Mucosa of stomach (tissue), 1 donor: ENCODE results near the gene TSPAN5.
"Not testable (repeated sequence)": the region's sequence is repeated elsewhere in the genome, so short reads cannot be mapped to it uniquely, and the experiment has no call there.

Source experiments
- H3K27me3 ChIP-seq: one replicate; pipeline ENCODE4 v1.7.0; 2013; ENCODE audit warnings: mild to moderate bottlenecking, low read length; ENCODE audit not compliant: control insufficient read depth, insufficient read depth
- H3K36me3 ChIP-seq: one replicate; pipeline ENCODE4 v1.7.0; 2013; ENCODE audit warnings: low read length; ENCODE audit not compliant: control insufficient read depth, insufficient read depth
- H3K4me1 ChIP-seq: one replicate; pipeline ENCODE4 v1.7.0; 2013; ENCODE audit warnings: mild to moderate bottlenecking, low read length; ENCODE audit not compliant: control insufficient read depth, insufficient read depth
- H3K4me3 ChIP-seq: one replicate; pipeline ENCODE4 v1.7.0; 2013; ENCODE audit warnings: low read length
- H3K9ac ChIP-seq: one replicate; pipeline ENCODE4 v1.7.0; 2013; ENCODE audit warnings: mild to moderate bottlenecking, low read length, moderate library complexity
- H3K9me3 ChIP-seq: one replicate; pipeline ENCODE4 v1.7.0; 2013; ENCODE audit warnings: mild to moderate bottlenecking, low read length, moderate library complexity; ENCODE audit not compliant: control insufficient read depth
- donor health status: Pancreatic carcinoma.

The TSPAN5 gene

DNA sequence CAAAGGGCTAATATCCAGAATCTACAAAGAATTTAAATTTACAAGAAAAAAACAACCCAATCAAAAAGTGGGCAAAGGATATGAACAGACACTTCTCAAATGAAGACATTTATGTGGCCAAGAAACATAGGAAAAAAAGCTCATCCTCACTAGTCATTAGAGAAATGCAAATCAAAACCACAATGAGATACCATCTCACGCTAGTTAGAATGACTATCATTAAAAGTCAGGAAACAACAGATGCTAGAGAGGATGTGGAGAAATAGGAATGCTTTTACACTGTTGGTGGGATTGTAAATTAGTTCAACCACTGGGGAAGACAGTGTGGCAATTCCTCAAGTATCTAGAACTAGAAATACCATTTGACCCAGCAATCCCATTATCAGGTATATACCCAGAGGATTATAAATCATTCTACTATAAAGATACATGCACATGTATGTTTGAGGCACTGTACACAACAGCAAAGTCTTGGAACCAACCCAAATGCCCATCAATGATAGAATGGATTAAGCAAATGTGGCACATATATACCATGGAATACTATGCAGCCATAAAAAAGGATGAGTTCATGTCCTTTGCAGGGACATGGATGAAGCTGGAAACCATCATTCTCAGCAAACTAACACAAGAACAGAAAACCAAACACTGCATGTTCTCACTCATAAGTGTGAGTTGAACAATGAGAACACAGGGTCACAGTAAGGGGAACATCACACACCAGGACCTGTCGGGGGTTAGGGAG, 197.1 kb downstream of the TSPAN5 start:
- H3K4me1 ChIP-seq, H3K9ac ChIP-seq, H3K27me3 ChIP-seq, H3K4me3 ChIP-seq, H3K36me3 ChIP-seq, H3K9me3 ChIP-seq: not testable (repeated sequence)

DNA sequence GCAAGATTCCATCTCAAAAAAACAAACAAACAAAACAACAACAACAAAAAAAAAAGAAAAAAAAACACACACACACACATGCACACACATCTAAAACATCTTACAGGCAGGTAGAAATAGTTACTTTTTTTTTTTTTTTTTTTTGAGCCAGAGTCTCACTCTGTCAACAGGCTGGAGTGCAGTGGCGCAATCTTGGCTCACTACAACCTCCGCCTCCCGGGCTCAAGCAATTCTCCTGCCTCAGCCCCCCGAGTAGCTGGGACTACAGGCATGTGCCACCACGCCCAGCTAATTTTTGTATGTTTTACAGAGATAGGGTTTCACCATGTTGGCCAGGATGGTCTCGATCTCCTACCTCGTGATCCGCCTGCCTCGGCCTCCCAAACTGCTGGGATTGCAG, 201.0 kb downstream of the TSPAN5 start:
- not testable (repeated sequence) for H3K9ac ChIP-seq, H3K4me1 ChIP-seq, H3K4me3 ChIP-seq, H3K27me3 ChIP-seq, H3K36me3 ChIP-seq, H3K9me3 ChIP-seq

DNA sequence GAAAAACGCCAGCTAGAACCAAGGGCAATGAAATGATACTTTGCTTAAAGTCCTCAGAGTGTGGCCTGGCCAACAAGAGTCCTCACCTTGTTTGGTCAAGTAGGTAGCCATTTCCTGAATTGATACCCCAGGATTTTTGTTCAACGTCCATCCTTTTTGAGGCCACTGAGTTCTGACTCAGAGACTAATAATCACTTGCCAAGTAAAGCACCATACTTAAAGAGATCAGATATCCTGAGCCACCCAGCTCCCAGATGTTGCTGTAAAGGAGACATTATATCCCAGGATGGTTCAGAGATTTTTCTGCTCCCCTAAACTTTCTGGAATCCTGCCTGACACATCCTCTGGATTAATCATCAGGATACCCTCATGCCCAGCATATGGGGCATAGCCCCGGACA, 206.3 kb downstream of the TSPAN5 start:
- Histone ChIP-seq H3K36me3 (no peaks in the 10 kb centered on the region), H3K4me3 (no peak overlapping the region), H3K9me3 (no peaks in the 10 kb centered on the region), H3K9ac (no peak overlapping the region), H3K4me1 (no peaks in the 10 kb centered on the region), H3K27me3 (no peaks in the 10 kb centered on the region)

DNA sequence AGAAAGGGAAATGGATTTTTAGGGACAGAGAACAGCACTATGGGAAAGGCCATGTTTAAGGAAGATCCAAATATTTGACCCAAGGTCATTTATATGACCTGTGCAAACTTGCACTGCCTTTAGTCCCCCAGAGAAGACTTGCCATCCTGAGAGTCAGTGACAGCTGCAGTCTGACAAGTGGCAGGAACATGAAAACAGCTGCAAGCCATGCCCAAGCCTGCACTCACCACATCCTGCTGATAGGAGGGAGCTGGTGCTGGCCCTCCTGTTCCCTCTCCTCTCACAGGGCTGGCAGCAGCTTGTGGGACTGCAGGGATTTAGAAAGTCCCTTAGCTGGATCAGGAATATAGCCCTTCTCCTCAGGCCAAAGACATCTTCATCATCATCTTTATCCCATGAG, 209.5 kb downstream of the TSPAN5 start:
- H3K9ac ChIP-seq: no peak overlapping the region
- H3K4me1 ChIP-seq: no peaks in the 10 kb centered on the region
- H3K27me3 ChIP-seq: no peaks in the 10 kb centered on the region
- H3K36me3 ChIP-seq: no peaks in the 10 kb centered on the region
- no peak overlapping the region for H3K4me3 ChIP-seq
- H3K9me3 ChIP-seq: no peaks in the 10 kb centered on the region

GRCh38 chr4:98447648-98448047, 210.8 kb downstream of the TSPAN5 start:
- no peaks in the 10 kb centered on the region for H3K9me3 ChIP-seq
- no peaks in the 10 kb centered on the region for H3K4me1 ChIP-seq
- H3K4me3 ChIP-seq: no peak overlapping the region
- H3K36me3 ChIP-seq: no peaks in the 10 kb centered on the region
- H3K27me3 ChIP-seq: no peaks in the 10 kb centered on the region
- no peak overlapping the region for H3K9ac ChIP-seq

GRCh38 chr4:98446499-98447375, 211.7 kb downstream of the TSPAN5 start:
- Histone ChIP-seq H3K9ac (no peak overlapping the region), H3K4me3 (no peak overlapping the region), H3K36me3 (no peaks in the 10 kb centered on the region), H3K4me1 (no peaks in the 10 kb centered on the region), H3K27me3 (no peaks in the 10 kb centered on the region), H3K9me3 (no peaks in the 10 kb centered on the region)

DNA sequence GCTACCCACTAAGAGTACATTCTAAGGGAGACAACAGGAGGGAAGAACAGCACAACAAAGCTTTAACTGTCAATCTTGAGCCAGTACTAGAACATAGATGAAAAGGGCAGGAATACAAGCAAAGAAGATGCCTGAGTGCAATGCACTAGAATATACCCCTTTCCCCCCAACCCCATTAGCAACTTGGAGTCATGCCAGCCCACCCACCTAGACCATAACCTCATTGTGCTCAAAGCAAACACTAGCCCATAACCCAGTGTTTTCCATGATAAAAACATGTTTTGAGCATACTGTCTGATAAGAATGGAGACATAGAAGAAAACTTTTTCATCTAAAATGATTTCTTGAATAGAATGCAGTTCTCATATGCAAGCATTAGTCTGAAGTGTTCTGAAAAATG, 214.0 kb downstream of the TSPAN5 start:
- no peaks in the 10 kb centered on the region for H3K4me1 ChIP-seq
- H3K4me3 ChIP-seq: no peak overlapping the region
- H3K27me3 ChIP-seq: no peaks in the 10 kb centered on the region
- no peak overlapping the region for H3K9ac ChIP-seq
- H3K9me3 ChIP-seq: no peaks in the 10 kb centered on the region
- H3K36me3 ChIP-seq: no peaks in the 10 kb centered on the region

- Histone ChIP-seq H3K4me1 (peaks cover 5% of the 10 kb centered on the region), H3K9ac (no peak overlapping the region), H3K4me3 (no peak overlapping the region), H3K9me3 (no peaks in the 10 kb centered on the region), H3K27me3 (no peaks in the 10 kb centered on the region), H3K36me3 (no peaks in the 10 kb centered on the region)
Observed at GRCh38 chr4:98434816-98435215, 223.6 kb downstream of the TSPAN5 start.

GRCh38 chr4:98433691-98434090, 224.7 kb downstream of the TSPAN5 start:
- H3K27me3 ChIP-seq: no peaks in the 10 kb centered on the region
- H3K36me3 ChIP-seq: no peaks in the 10 kb centered on the region
- H3K9ac ChIP-seq: no peak overlapping the region
- H3K4me3 ChIP-seq: no peak overlapping the region
- peaks cover 5% of the 10 kb centered on the region for H3K4me1 ChIP-seq
- no peaks in the 10 kb centered on the region for H3K9me3 ChIP-seq

- Histone ChIP-seq H3K36me3 (no peaks in the 10 kb centered on the region), H3K4me3 (no peak overlapping the region)
Observed at GRCh38 chr4:98430708-98431403, 227.6 kb downstream of the TSPAN5 start.

GRCh38 chr4:98423009-98423408, 235.4 kb downstream of the TSPAN5 start:
- Histone ChIP-seq H3K4me1 (no peaks in the 10 kb centered on the region), H3K9me3 (no peaks in the 10 kb centered on the region), H3K9ac (no peak overlapping the region), H3K4me3 (no peak overlapping the region), H3K36me3 (no peaks in the 10 kb centered on the region), H3K27me3 (no peaks in the 10 kb centered on the region)

More at GRCh38 chr4:98430708-98431403, 227.6 kb downstream of the TSPAN5 start:
- Histone ChIP-seq H3K9ac (no peak overlapping the region), H3K4me1 (peaks cover 5% of the 10 kb centered on the region), H3K27me3 (no peaks in the 10 kb centered on the region), H3K9me3 (no peaks in the 10 kb centered on the region)

DNA sequence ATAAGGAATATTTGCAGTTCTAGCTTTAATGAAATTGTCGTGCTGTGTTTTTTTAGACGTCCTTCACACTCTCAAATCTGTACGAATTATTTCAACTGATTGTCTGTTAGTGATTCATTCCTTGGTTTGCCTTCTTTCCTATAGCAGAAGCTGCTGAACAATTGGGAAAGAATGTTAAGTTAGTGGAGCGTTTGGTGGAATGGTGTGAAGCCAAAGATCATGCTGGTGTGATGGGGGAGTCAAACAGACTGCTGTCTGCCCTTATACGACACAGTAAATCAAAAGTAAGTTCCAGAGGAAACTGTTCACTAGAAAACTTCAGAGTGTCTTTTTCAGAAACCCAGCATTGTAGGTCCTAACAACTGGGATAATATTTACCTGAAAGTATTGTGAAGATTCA, 237.3 kb downstream of the TSPAN5 start:
- no peak overlapping the region for H3K4me3 ChIP-seq
- H3K9me3 ChIP-seq: no peaks in the 10 kb centered on the region
- no peaks in the 10 kb centered on the region for H3K4me1 ChIP-seq
- H3K36me3 ChIP-seq: no peaks in the 10 kb centered on the region
- no peaks in the 10 kb centered on the region for H3K27me3 ChIP-seq
- no peak overlapping the region for H3K9ac ChIP-seq
